T-cell (primary cell): ENCODE measurements around the gene ELOVL2. TPM values are rescaled to one million over a fixed set of nuclear protein-coding genes. Genes with fewer than 3 reads are reported as not detected.
"Not testable (repeated sequence)": the region's sequence is repeated elsewhere in the genome, so short reads cannot be mapped to it uniquely, and the experiment has no call there.

Experiments used
- ATAC-seq, 4 experiments: fragments of 200-7000 bp in 3 of 4; fragments of 150-1000 bp in 1 of 4; cut with Tn5 transposase; replicated peaks in 1 of 4; 1 replicate in 3 of 4; 2 replicates in 1 of 4; pipeline ENCODE4 v1.10.0; 2021; ENCODE audit warnings: moderate library complexity in 3 of 4, mild to moderate bottlenecking in 2 of 4, moderate number of reproducible peaks in 1 of 4
- CTCF ChIA-PET, 2 donors: fragments of 300-600 bp; sonication (Branson Sonifier 250); formaldehyde crosslinking; loops; one replicate each; lab custom pipeline; 2022; ENCODE audit warnings: antibody characterized with exemption in 2 of 2; lab: Charles Lee
- POLR2A ChIA-PET, 2 donors: fragments of 300-600 bp; sonication (Branson Sonifier 250); formaldehyde crosslinking; loops; one replicate each; lab custom pipeline; 2022; ENCODE audit warnings: antibody characterized with exemption in 2 of 2; lab: Charles Lee
- DNase-seq, 35 experiments: peaks; one replicate each; pipeline versions ENCODE4 v3.0.0 to v3.0.0-alpha.2; 2013 to 2023
- H3K27ac ChIP-seq: one replicate; pipeline ENCODE4 v1.5.1; 2013; ENCODE audit warnings: low read length
- H3K27me3 ChIP-seq, 2 experiments: replicated peaks in 1 of 2; 1 replicate in 1 of 2; 2 replicates in 1 of 2; pipeline versions ENCODE4 v1.6.1 to v1.7.0; 2013; ENCODE audit warnings: low read length in 1 of 2, mixed read lengths in 1 of 2; ENCODE audit not compliant: control insufficient read depth in 2 of 2, insufficient read depth in 2 of 2; ENCODE audit errors: extremely low read depth in 1 of 2
- H3K36me3 ChIP-seq, 2 donors: 1 replicate in 1 of 2; 2 replicates in 1 of 2; pipeline versions ENCODE4 v1.6.1 to v1.7.0; 2013; ENCODE audit warnings: low read length in 1 of 2; ENCODE audit not compliant: control insufficient read depth in 2 of 2, insufficient read depth in 1 of 2; ENCODE audit errors: extremely low read depth in 1 of 2
- H3K4me1 ChIP-seq, 2 experiments: 1 replicate in 1 of 2; 2 replicates in 1 of 2; pipeline versions ENCODE4 v1.6.1 to v1.7.0; 2013; ENCODE audit warnings: low read length in 2 of 2, mixed read lengths in 1 of 2; ENCODE audit not compliant: insufficient read depth in 2 of 2, control insufficient read depth in 1 of 2; ENCODE audit errors: extremely low read depth in 1 of 2
- H3K4me3 ChIP-seq, 2 donors: 1 replicate in 1 of 2; 2 replicates in 1 of 2; pipeline versions ENCODE4 v1.5.1 to v1.7.0; 2013; ENCODE audit warnings: mild to moderate bottlenecking in 2 of 2, low read length in 1 of 2, moderate library complexity in 1 of 2; ENCODE audit not compliant: control insufficient read depth in 1 of 2; ENCODE audit errors: extremely low read depth in 1 of 2
- H3K9me3 ChIP-seq: 2 replicates; pipeline ENCODE4 v1.7.0; 2013
- H3K27ac Mint-ChIP-seq, 2 donors: one replicate each; pipeline ENCODE4 v1.8.0; 2020 to 2021; ENCODE audit warnings: mild to moderate bottlenecking in 2 of 2, mixed read lengths in 2 of 2
- H3K27me3 Mint-ChIP-seq, 2 donors: one replicate each; pipeline ENCODE4 v1.8.0; 2021 to 2022; ENCODE audit warnings: mixed read lengths in 2 of 2
- H3K36me3 Mint-ChIP-seq: one replicate; pipeline ENCODE4 v1.8.0; 2021; ENCODE audit warnings: mixed read lengths
- H3K4me1 Mint-ChIP-seq, 3 donors: one replicate each; pipeline ENCODE4 v1.8.0; 2020 to 2022; ENCODE audit warnings: mixed read lengths in 3 of 3, mild to moderate bottlenecking in 1 of 3
- H3K4me3 Mint-ChIP-seq, 3 donors: one replicate each; pipeline ENCODE4 v1.8.0; 2020 to 2022; ENCODE audit warnings: mild to moderate bottlenecking in 3 of 3, mixed read lengths in 3 of 3, moderate library complexity in 3 of 3
- H3K9me3 Mint-ChIP-seq, 3 donors: one replicate each; pipeline ENCODE4 v1.8.0; 2020 to 2022; ENCODE audit warnings: mixed read lengths in 3 of 3
- WGBS: methylation state at CpG from one replicate; pipeline ENCODE4 v1.1.5; 2013; ENCODE audit warnings: missing lambda C conversion rate; ENCODE audit not compliant: insufficient coverage; 5-methylcytosine and 5-hydroxymethylcytosine counted together
- total RNA-seq, 35 experiments: library from RNA in 6 of 35; stranded (reverse) in 6 of 35; fragments of 120-200 nt in 1 of 35; gene quantifications; one replicate each; pipeline versions ENCODE4 v1.2.1 to v1.2.4 and lab custom pipeline; 2013 to 2026

Gene ELOVL2
- total RNA-seq, 5 donors from 2014 or later (not counting 1 experiment from before 2014, with no cell fraction given), result 0.06 to 0.12 TPM; not detected in 3

GRCh38 chr6:11087141-11087812 lies 43.2 kb upstream of the ELOVL2 start:
- DNase-seq, H3K27me3 Mint-ChIP-seq, H3K36me3 ChIP-seq, H3K4me3 ChIP-seq, H3K36me3 Mint-ChIP-seq, ATAC-seq, H3K9me3 Mint-ChIP-seq, POLR2A ChIA-PET, CTCF ChIA-PET, H3K4me1 ChIP-seq, H3K27ac ChIP-seq, H3K4me1 Mint-ChIP-seq, H3K9me3 ChIP-seq, H3K27me3 ChIP-seq, H3K27ac Mint-ChIP-seq, H3K4me3 Mint-ChIP-seq: not testable (repeated sequence)
- 92% methylated on average over 35 of the region's 47 CpGs for WGBS

DNA sequence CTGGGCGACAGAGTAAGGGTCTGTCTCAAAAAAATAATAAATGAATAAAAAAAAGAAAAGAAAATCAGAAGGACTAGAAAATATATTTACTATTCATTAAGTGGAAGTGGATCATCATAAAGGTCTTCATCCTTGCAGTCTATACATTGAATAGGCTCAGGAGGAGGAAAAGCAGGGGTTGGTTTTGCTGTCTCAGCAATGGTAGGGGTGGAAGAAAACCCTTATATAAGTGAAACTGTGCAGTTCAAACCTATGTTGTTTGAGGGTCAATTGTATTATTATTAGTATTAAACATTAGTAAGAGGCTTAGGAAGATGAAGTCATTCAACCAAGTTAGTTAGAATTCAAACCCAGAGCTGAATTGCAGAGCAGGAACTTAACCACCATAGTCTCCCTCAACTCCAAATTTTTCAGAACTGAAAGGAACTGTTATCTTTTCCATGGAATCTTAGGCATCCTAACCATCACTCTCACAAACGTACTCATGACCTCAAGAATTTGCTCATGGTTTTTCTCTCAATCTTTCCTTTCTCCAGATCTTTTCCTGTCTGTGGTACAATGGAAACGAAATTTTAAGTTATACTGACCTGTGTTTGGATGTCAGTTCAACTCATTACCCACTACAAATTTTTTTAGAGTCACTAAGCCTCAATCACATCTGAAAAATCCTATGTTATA lies 41.8 kb upstream of the ELOVL2 start:
- DNase-seq, result no peak

GRCh38 chr6:11083956-11084355 lies 39.9 kb upstream of the ELOVL2 start:
- no peak overlapping the region for H3K4me3 Mint-ChIP-seq

More for the DNA sequence above, 41.8 kb upstream of the ELOVL2 start:
- no peak overlapping the region for H3K27ac Mint-ChIP-seq
- ChIA-PET CTCF (no interaction called here), POLR2A (no interaction called here)
- H3K9me3 Mint-ChIP-seq, result no peaks in the 10 kb centered on the region
- H3K27me3 Mint-ChIP-seq, result peaks cover 0 to 2% of the 10 kb centered on the region in 2 donors
- no peak overlapping the region for H3K27ac ChIP-seq
- no CpG with 5 or more reads among the region's 3 CpGs for WGBS
- H3K4me1 ChIP-seq, result no peaks in the 10 kb centered on the region
- H3K9me3 ChIP-seq, result no peaks in the 10 kb centered on the region
- no peak for ATAC-seq
- H3K4me3 Mint-ChIP-seq, result no peak overlapping the region
- H3K36me3 Mint-ChIP-seq, result no peaks in the 10 kb centered on the region
- H3K36me3 ChIP-seq, result no peaks in the 10 kb centered on the region
- no peaks in the 10 kb centered on the region for H3K4me1 Mint-ChIP-seq
- peaks cover 0 to 4% of the 10 kb centered on the region in 2 experiments for H3K27me3 ChIP-seq
- H3K4me3 ChIP-seq, result no peak overlapping the region

GRCh38 chr6:11083491-11083890 lies 39.4 kb upstream of the ELOVL2 start:
- 100% methylated on average over 1 of the region's 4 CpGs for WGBS
- no peaks in the 10 kb centered on the region for H3K9me3 ChIP-seq
- CTCF ChIA-PET, result interaction anchor here in 1 of 2 donors (0.6 kb wide), 1 partner anchor 48 kb away, joined by 3 read pairs; no protein-coding TSS in a partner anchor

More at GRCh38 chr6:11083956-11084355, 39.9 kb upstream of the ELOVL2 start:
- no peak overlapping the region for H3K27ac ChIP-seq
- H3K27me3 ChIP-seq, result peaks cover 0 to 4% of the 10 kb centered on the region in 2 experiments
- H3K4me3 ChIP-seq, result no peak overlapping the region
- Mint-ChIP-seq H3K36me3 (no peaks in the 10 kb centered on the region), H3K9me3 (no peaks in the 10 kb centered on the region), H3K27ac (no peak overlapping the region), H3K27me3 (peaks cover 0 to 3% of the 10 kb centered on the region in 2 donors), H3K4me1 (no peaks in the 10 kb centered on the region)
- H3K4me1 ChIP-seq, result no peaks in the 10 kb centered on the region
- DNase-seq (no peak), ATAC-seq (no peak)
- WGBS, result 81% methylated on average over 2 of the region's 5 CpGs
- ChIA-PET POLR2A (no interaction called here), CTCF (no interaction called here)
- H3K36me3 ChIP-seq, result no peaks in the 10 kb centered on the region
- H3K9me3 ChIP-seq, result no peaks in the 10 kb centered on the region

GRCh38 chr6:11080296-11080695 lies 36.2 kb upstream of the ELOVL2 start:
- ChIA-PET POLR2A (no interaction called here), CTCF (no interaction called here)

More at GRCh38 chr6:11083491-11083890, 39.4 kb upstream of the ELOVL2 start:
- peaks cover 0 to 4% of the 10 kb centered on the region in 2 experiments for H3K27me3 ChIP-seq
- H3K4me3 ChIP-seq, result no peak overlapping the region
- H3K27ac ChIP-seq, result no peak overlapping the region
- no peak overlapping the region for H3K27ac Mint-ChIP-seq
- H3K9me3 Mint-ChIP-seq, result no peaks in the 10 kb centered on the region
- no peak for ATAC-seq
- no peaks in the 10 kb centered on the region for H3K4me1 Mint-ChIP-seq
- no peaks in the 10 kb centered on the region for H3K4me1 ChIP-seq
- peaks cover 0 to 3% of the 10 kb centered on the region in 2 donors for H3K27me3 Mint-ChIP-seq
- POLR2A ChIA-PET, result no interaction called here
- no peak for DNase-seq
- no peak overlapping the region for H3K4me3 Mint-ChIP-seq
- H3K36me3 ChIP-seq, result no peaks in the 10 kb centered on the region
- no peaks in the 10 kb centered on the region for H3K36me3 Mint-ChIP-seq

DNA sequence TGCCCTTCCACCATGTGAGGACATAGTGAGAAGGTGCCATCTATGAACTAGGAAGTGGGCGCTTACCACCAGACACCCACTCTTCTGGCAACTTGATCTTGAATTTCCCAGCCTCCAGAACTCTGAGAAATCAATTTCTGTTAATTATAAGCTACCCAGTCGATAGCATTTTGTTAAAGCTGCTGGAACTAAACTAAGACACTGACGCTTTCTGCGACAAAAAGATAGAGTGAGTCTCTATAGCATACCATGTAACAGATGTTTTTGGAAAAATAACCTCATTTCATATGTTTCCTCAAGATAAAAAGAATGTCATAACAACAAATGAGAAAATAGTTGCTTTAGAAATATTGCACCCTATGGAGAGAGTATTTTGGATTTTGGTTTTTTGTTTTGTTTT lies 34.2 kb upstream of the ELOVL2 start:
- DNase-seq (no peak), ATAC-seq (no peak)
- H3K27ac Mint-ChIP-seq, result no peak overlapping the region
- no peaks in the 10 kb centered on the region for H3K36me3 Mint-ChIP-seq
- no peaks in the 10 kb centered on the region for H3K9me3 Mint-ChIP-seq
- Histone ChIP-seq H3K4me1 (no peaks in the 10 kb centered on the region), H3K36me3 (no peaks in the 10 kb centered on the region), H3K27me3 (peaks cover 0 to 2% of the 10 kb centered on the region in 2 experiments), H3K9me3 (no peaks in the 10 kb centered on the region), H3K27ac (no peak overlapping the region), H3K4me3 (no peak overlapping the region)
- H3K27me3 Mint-ChIP-seq, result peaks cover 0 to 2% of the 10 kb centered on the region in 2 donors
- no peaks in the 10 kb centered on the region for H3K4me1 Mint-ChIP-seq
- H3K4me3 Mint-ChIP-seq, result no peak overlapping the region
- WGBS, result no CpG with 5 or more reads among the region's 4 CpGs
- ChIA-PET CTCF (interaction anchor here in 1 of 2 donors (0.8 kb wide), 1 partner anchor 10 kb away, joined by 3 read pairs; no protein-coding TSS in a partner anchor), POLR2A (no interaction called here)

More at GRCh38 chr6:11080296-11080695, 36.2 kb upstream of the ELOVL2 start:
- DNase-seq (no peak), ATAC-seq (no peak)
- peaks cover 0 to 2% of the 10 kb centered on the region in 2 donors for H3K27me3 Mint-ChIP-seq
- no peaks in the 10 kb centered on the region for H3K36me3 Mint-ChIP-seq
- H3K4me3 Mint-ChIP-seq, result no peak overlapping the region
- H3K27ac Mint-ChIP-seq, result no peak overlapping the region
- H3K4me1 ChIP-seq, result no peaks in the 10 kb centered on the region
- no peaks in the 10 kb centered on the region for H3K4me1 Mint-ChIP-seq
- H3K9me3 Mint-ChIP-seq, result no peaks in the 10 kb centered on the region
- H3K27me3 ChIP-seq, result peaks cover 0 to 4% of the 10 kb centered on the region in 2 experiments
- no peaks in the 10 kb centered on the region for H3K36me3 ChIP-seq
- H3K9me3 ChIP-seq, result no peaks in the 10 kb centered on the region
- WGBS, result 33% methylated on average over 2 of the region's 3 CpGs
- no peak overlapping the region for H3K27ac ChIP-seq
- H3K4me3 ChIP-seq, result no peak overlapping the region
